Thymus (tissue), 14 donors: ENCODE data around the gene KLF4. TPM values are rescaled to one million over a fixed set of nuclear protein-coding genes. Genes with fewer than 3 reads are reported as not detected.

Source experiments
- DNase-seq, 9 donors: peaks; one replicate each; pipeline ENCODE4 v3.0.0-alpha.2; 2013; ENCODE audit warnings: low spot score in 9 of 9, low read depth in 6 of 9, missing footprints in 1 of 9
- H3K27ac ChIP-seq, 2 donors: one replicate each; pipeline ENCODE4 v1.5.1; 2013; ENCODE audit warnings: control low read depth in 1 of 2, low read depth in 1 of 2, low read length in 1 of 2, mild to moderate bottlenecking in 1 of 2, moderate library complexity in 1 of 2
- H3K27me3 ChIP-seq, 2 donors: one replicate each; pipeline ENCODE4 v1.5.1; 2013; ENCODE audit warnings: low read length in 1 of 2; ENCODE audit not compliant: control insufficient read depth in 2 of 2, insufficient read depth in 1 of 2
- H3K36me3 ChIP-seq, 2 donors: one replicate each; pipeline ENCODE4 v1.5.1; 2013; ENCODE audit warnings: low read length in 1 of 2, mild to moderate bottlenecking in 1 of 2, moderate library complexity in 1 of 2; ENCODE audit not compliant: control insufficient read depth in 2 of 2, insufficient read depth in 2 of 2
- H3K4me1 ChIP-seq, 2 donors: one replicate each; pipeline ENCODE4 v1.5.1; 2013; ENCODE audit warnings: low read length in 2 of 2; ENCODE audit not compliant: control insufficient read depth in 2 of 2, insufficient read depth in 2 of 2
- H3K4me3 ChIP-seq, 2 donors: one replicate each; pipeline ENCODE4 v1.5.1; 2013; ENCODE audit warnings: low read length in 2 of 2, control low read depth in 1 of 2, mild to moderate bottlenecking in 1 of 2
- H3K9me3 ChIP-seq, 2 donors: one replicate each; pipeline ENCODE4 v1.5.1; 2013; ENCODE audit warnings: low read length in 1 of 2, mild to moderate bottlenecking in 1 of 2; ENCODE audit not compliant: control insufficient read depth in 2 of 2, insufficient read depth in 1 of 2
- WGBS: extraction: QIAGEN DNeasy Blood & Tissue Kit; methylation state at CpG from one replicate; pipeline ENCODE4 v1.1.7; 2013; 5-methylcytosine and 5-hydroxymethylcytosine counted together
- long read RNA-seq, 10 donors: transcript quantifications; one replicate each; lab custom pipeline, GENCODE V29; 2026
- polyA plus RNA-seq: library from polyadenylated mRNA; stranded (reverse); fragments of 200-250 nt; gene quantifications from one replicate; pipeline ENCODE4 v1.2.3, GENCODE V29; 2013
- total RNA-seq: library from RNA; stranded (reverse); fragments of 120-200 nt; gene quantifications from one replicate; pipeline ENCODE4 v1.2.4, GENCODE V29; 2013
- donor health status: healthy.

Gene KLF4
- 4.9 TPM for total RNA-seq
- polyA plus RNA-seq: 28.1 TPM
- long read RNA-seq, donor 1: 0 reads
- long read RNA-seq, donor 2: 0 reads
- long read RNA-seq, donor 3, partial matches to known transcripts: 9 of 10 reads
- long read RNA-seq, donor 3, other reads (novel, unspliced or antisense): 0 of 10 reads
- long read RNA-seq, donor 4: 0 reads
- long read RNA-seq, donor 5, partial matches to known transcripts: 8 of 12 reads
- long read RNA-seq, donor 5, other reads (novel, unspliced or antisense): 0 of 12 reads
- long read RNA-seq, donor 6, partial matches to known transcripts: 0 of 3 reads
- long read RNA-seq, donor 6, other reads (novel, unspliced or antisense): 0 of 3 reads
- long read RNA-seq, donor 7, partial matches to known transcripts: 0 of 2 reads
- long read RNA-seq, donor 7, other reads (novel, unspliced or antisense): 0 of 2 reads
- long read RNA-seq, donor 8, partial matches to known transcripts: 0 of 1 reads
- long read RNA-seq, donor 8, other reads (novel, unspliced or antisense): 0 of 1 reads
- long read RNA-seq, donor 9, partial matches to known transcripts: 0 of 1 reads
- long read RNA-seq, donor 9, other reads (novel, unspliced or antisense): 0 of 1 reads
- long read RNA-seq, donor 10, partial matches to known transcripts: 0 of 2 reads
- long read RNA-seq, donor 10, other reads (novel, unspliced or antisense): 0 of 2 reads

GRCh38 chr9:107489687-107490605, at the start of gene KLF4:
KLF4 (minus strand) TSS chr9:107489769; CDS start chr9:107489172, 597 bp downstream.
- DNase-seq: peak; percentile 47 to 93 (median 82)
- Histone ChIP-seq H3K36me3 (no peaks in the 10 kb centered on the region), H3K4me1 (peaks cover 14 to 25% of the 10 kb centered on the region in 2 donors), H3K4me3 (peak within 1 kb of the TSS; percentile 39 to 57), H3K27ac (peak within 1 kb of the TSS; percentile 47 to 72), H3K9me3 (peaks cover 0 to 3% of the 10 kb centered on the region in 2 donors), H3K27me3 (peaks cover 66 to 82% of the 10 kb centered on the region in 2 donors)
- under 1% methylated on average over 101 of the region's 101 CpGs for WGBS

DNA sequence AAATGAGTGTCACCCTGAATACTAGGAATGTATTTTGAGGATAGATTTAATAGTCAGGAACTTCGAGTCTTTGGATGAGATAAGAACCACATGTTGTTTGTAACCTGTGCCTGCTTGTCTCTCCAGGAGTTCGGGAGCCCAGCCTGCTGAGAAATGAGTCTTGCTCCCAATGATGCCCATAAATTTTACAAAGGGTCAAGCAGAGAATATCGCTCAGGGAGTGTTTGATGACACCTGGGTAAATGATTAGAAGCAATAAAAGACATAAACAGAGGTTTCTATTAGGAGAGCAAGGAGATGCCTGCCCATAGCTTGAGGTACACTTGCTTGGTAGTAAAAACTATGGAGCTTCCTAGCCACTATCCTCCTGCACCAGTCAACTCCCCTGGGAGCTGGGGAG, 46.9 kb upstream of the KLF4 start:
- Histone ChIP-seq H3K27me3 (no peaks in the 10 kb centered on the region), H3K27ac (no peak overlapping the region)
- WGBS: 93% methylated on average over 3 of the region's 3 CpGs

GRCh38 chr9:107534510-107535078, 45.0 kb upstream of the KLF4 start:
- Histone ChIP-seq H3K4me1 (no peaks in the 10 kb centered on the region), H3K27ac (no peak overlapping the region), H3K9me3 (peaks cover 0 to 3% of the 10 kb centered on the region in 2 donors), H3K27me3 (no peaks in the 10 kb centered on the region), H3K4me3 (no peak overlapping the region), H3K36me3 (no peaks in the 10 kb centered on the region)
- 96% methylated on average over 14 of the region's 14 CpGs for WGBS
- no peak for DNase-seq

More for the DNA sequence above, 46.9 kb upstream of the KLF4 start:
- Histone ChIP-seq H3K4me3 (no peak overlapping the region), H3K9me3 (peaks cover 0 to 2% of the 10 kb centered on the region in 2 donors), H3K4me1 (no peaks in the 10 kb centered on the region), H3K36me3 (no peaks in the 10 kb centered on the region)
- no peak for DNase-seq

DNA sequence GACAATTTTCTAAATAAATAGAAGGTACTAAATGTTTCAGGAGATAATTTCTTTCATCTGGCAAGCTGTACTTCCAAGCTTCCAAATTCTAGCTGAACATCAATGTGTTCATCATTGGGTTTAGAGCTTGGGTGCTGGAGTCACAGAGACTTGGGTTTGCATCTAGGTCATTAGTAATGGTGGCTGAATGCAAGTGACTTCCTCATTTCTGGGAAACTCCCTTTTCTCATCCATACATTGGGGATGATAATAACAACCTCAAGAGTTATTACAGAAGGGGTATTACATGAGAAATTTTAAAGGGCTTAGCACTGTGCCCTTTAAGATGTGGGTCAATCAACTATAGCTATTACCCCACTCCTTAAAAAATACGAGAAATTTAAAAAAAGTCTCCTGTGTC, 41.1 kb upstream of the KLF4 start:
- WGBS: 96% methylated on average over 1 of the region's 1 CpG
- Histone ChIP-seq H3K4me1 (no peaks in the 10 kb centered on the region), H3K27ac (no peak overlapping the region), H3K27me3 (no peaks in the 10 kb centered on the region), H3K36me3 (no peaks in the 10 kb centered on the region), H3K4me3 (no peak overlapping the region), H3K9me3 (peaks cover 0 to 3% of the 10 kb centered on the region in 2 donors)
- no peak for DNase-seq

DNA sequence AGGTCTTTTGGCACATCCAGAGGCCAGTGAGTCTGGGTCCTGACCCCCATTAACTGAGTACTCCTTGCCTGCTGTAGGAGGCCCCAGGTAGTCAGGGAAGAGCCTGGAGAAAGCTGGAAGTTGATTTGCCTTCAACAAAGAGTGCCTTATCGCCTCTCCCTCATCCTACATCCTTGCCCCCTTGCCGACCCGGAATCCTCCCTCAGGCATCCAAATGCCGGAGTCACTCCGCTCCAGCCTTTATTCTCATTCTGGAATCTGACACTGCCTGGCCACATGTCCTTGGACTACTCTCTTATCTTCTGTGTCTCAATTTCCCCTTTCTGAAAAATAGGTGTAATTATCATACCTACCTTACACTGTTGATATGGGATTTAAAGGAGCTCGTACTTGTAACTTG, 39.1 kb upstream of the KLF4 start:
- no peaks in the 10 kb centered on the region for H3K4me1 ChIP-seq
- peaks cover 0 to 3% of the 10 kb centered on the region in 2 donors for H3K9me3 ChIP-seq
- WGBS: 97% methylated on average over 6 of the region's 6 CpGs
- H3K27ac ChIP-seq: no peak overlapping the region
- H3K36me3 ChIP-seq: no peaks in the 10 kb centered on the region
- H3K4me3 ChIP-seq: no peak overlapping the region
- DNase-seq: no peak
- H3K27me3 ChIP-seq: no peaks in the 10 kb centered on the region

DNA sequence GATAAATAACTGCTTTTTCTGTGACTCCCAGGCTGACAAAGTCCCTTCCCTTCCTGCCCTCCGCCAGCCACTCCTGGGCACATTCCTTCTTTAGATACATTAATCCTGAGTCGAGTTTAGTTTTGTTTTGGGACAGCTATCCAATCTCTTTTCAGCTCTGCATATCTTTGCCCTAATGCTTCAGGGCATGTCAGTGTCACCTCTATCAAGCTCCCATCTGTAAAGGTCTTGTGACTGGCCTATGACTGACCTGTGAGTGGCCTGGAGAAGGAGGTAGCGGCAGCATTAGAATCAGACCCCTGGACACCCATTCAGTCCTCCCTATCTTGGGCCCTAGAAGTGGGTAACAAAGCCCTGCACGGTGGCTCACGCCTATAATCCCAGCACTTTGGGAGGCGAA, 34.0 kb upstream of the KLF4 start:
- no peak overlapping the region for H3K4me3 ChIP-seq
- H3K27ac ChIP-seq: no peak overlapping the region
- DNase-seq: no peak
- H3K4me1 ChIP-seq: no peaks in the 10 kb centered on the region
- no peaks in the 10 kb centered on the region for H3K9me3 ChIP-seq
- 96% methylated on average over 6 of the region's 6 CpGs for WGBS
- H3K36me3 ChIP-seq: no peaks in the 10 kb centered on the region
- H3K27me3 ChIP-seq: no peaks in the 10 kb centered on the region

DNA sequence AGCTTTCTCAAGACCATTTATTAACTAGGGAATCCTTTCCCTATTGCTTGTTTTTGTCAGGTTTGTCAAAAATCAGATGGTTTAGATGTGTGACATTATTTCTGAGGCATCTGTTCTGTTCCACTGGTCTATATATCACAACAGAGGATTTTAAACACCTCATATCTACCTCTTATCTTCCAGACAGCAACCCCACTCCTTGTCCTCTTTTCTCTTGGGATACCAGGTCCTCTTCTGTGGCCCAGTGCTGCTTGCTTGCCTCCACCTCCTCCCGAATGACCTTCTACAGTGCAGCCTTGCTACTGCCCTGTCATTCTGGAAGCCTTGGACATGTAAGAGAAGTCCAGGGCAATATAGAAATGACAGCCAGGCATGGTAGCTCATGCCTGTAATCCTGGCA, 30.6 kb upstream of the KLF4 start:
- no peaks in the 10 kb centered on the region for H3K27me3 ChIP-seq
- WGBS: 98% methylated on average over 1 of the region's 1 CpG
- H3K4me3 ChIP-seq: no peak overlapping the region
- no peak for DNase-seq
- no peaks in the 10 kb centered on the region for H3K9me3 ChIP-seq
- H3K36me3 ChIP-seq: no peaks in the 10 kb centered on the region
- H3K27ac ChIP-seq: no peak overlapping the region
- H3K4me1 ChIP-seq: no peaks in the 10 kb centered on the region

DNA sequence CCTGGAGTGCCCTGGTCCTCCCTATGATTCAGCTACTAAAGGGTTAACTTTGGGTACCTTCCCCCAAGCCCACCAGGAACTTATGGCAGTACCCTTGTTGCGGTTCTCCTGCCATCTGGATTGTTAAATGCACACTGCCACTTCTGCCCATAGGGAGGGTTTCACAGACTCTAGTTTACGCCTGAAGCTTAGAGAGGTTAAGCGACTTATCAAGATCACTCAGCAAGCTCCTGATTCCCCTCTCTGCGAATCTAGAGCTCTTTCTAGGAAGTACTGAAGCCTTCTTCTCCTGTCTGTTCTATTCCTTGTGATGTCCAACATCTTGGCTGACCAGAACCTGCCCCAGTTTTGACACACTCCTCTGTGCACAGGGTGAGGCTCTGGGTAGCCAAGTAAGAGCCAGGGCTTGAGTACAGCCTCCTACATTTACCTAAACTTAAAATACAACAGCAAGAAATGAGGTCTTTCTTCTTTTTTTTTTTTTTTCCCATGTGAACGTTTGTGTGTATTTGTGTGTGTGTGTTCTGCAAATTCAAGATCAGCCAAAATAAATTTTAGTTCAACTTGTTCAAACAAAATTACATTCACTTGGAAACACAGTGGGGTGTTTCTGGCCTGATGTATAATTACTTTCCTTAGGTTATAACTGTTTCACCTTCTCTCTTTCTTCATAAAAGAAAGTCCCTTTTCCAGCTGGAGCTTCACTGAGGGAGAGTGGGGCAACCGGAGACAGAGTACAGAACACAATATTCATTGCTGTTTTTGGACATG, 28.7 kb upstream of the KLF4 start:
- Histone ChIP-seq H3K27ac (no peak overlapping the region), H3K4me1 (no peaks in the 10 kb centered on the region), H3K36me3 (no peaks in the 10 kb centered on the region), H3K27me3 (no peaks in the 10 kb centered on the region), H3K4me3 (no peak overlapping the region), H3K9me3 (no peaks in the 10 kb centered on the region)
- DNase-seq: no peak
- WGBS: 79% methylated on average over 6 of the region's 6 CpGs
